GM23338 (cell line): ENCODE measurements around the gene SCLT1. TPM values are rescaled to one million over a fixed set of nuclear protein-coding genes. Genes with fewer than 3 reads are reported as not detected.

Experiments used
- ATAC-seq: fragments of 200-7000 bp; cut with Tn5 transposase; 3 replicates; pipeline ENCODE4 v1.9.1; 2020
- DNase-seq: peaks from one replicate; pipeline ENCODE4 v3.0.0-alpha.2; 2015; ENCODE audit warnings: low spot score
- H2AFZ ChIP-seq: fragments of 200-600 bp; sonication (generic); 2 replicates; pipeline ENCODE4 v1.8.0; 2016; ENCODE audit warnings: antibody characterized with exemption, mild to moderate bottlenecking, moderate library complexity
- H3F3A ChIP-seq: fragments of 200-600 bp; sonication (generic); replicated peaks from 2 replicates; pipeline ENCODE4 v1.8.0; 2017; ENCODE audit warnings: antibody characterized with exemption, mixed run types, low read depth
- H3K27ac ChIP-seq: fragments of 200-600 bp; sonication (generic); 2 replicates; pipeline ENCODE4 v1.6.1; 2016; ENCODE audit warnings: low read depth
- H3K27me3 ChIP-seq: fragments of 200-600 bp; sonication (generic); 2 replicates; pipeline ENCODE4 v1.8.0; 2016; ENCODE audit warnings: mild to moderate bottlenecking, mixed run types, moderate library complexity; ENCODE audit not compliant: insufficient read depth
- H3K36me3 ChIP-seq: fragments of 200-600 bp; sonication (generic); 2 replicates; pipeline ENCODE4 v1.8.0; 2016; ENCODE audit warnings: mild to moderate bottlenecking; ENCODE audit not compliant: insufficient read depth
- H3K4me1 ChIP-seq: fragments of 200-600 bp; sonication (generic); 2 replicates; pipeline ENCODE4 v1.8.0; 2016; ENCODE audit warnings: mild to moderate bottlenecking, moderate library complexity; ENCODE audit not compliant: insufficient read depth
- H3K4me2 ChIP-seq: fragments of 200-600 bp; sonication (generic); 2 replicates; pipeline ENCODE4 v1.7.1; 2017; ENCODE audit warnings: mixed run types
- H3K4me3 ChIP-seq: fragments of 200-600 bp; sonication (generic); 2 replicates; pipeline ENCODE4 v1.6.1; 2016; ENCODE audit warnings: mixed run types
- H3K79me2 ChIP-seq: fragments of 200-600 bp; sonication (generic); replicated peaks from 2 replicates; pipeline ENCODE4 v1.8.0; 2017; ENCODE audit warnings: mild to moderate bottlenecking; ENCODE audit not compliant: insufficient read depth
- H3K9me2 ChIP-seq: fragments of 200-600 bp; sonication (generic); 2 replicates; pipeline ENCODE4 v1.8.0; 2017; ENCODE audit not compliant: insufficient read depth
- H4K20me1 ChIP-seq: fragments of 200-600 bp; sonication (generic); replicated peaks from 2 replicates; pipeline ENCODE4 v1.8.0; 2017; ENCODE audit warnings: mild to moderate bottlenecking; ENCODE audit not compliant: insufficient read depth
- H3K27ac Mint-ChIP-seq: 2 replicates; pipeline ENCODE4 v1.8.0; 2020; ENCODE audit warnings: inconsistent platforms, mild to moderate bottlenecking, moderate library complexity, mixed read lengths
- H3K27me3 Mint-ChIP-seq: 3 replicates; pipeline ENCODE4 v1.8.0; 2022; ENCODE audit warnings: low read depth, mild to moderate bottlenecking, moderate library complexity, mixed read lengths, inconsistent platforms; ENCODE audit not compliant: insufficient read depth, poor library complexity
- H3K36me3 Mint-ChIP-seq: 3 replicates; pipeline ENCODE4 v1.8.0; 2021; ENCODE audit warnings: low read depth, mild to moderate bottlenecking, inconsistent platforms, moderate library complexity, mixed read lengths
- H3K4me1 Mint-ChIP-seq: 3 replicates; pipeline ENCODE4 v1.8.0; 2020; ENCODE audit warnings: mild to moderate bottlenecking, inconsistent platforms, mixed read lengths
- H3K4me3 Mint-ChIP-seq: 3 replicates; pipeline ENCODE4 v1.8.0; 2021; ENCODE audit warnings: moderate library complexity, mild to moderate bottlenecking, inconsistent platforms, mixed read lengths
- H3K9me3 Mint-ChIP-seq: 3 replicates; pipeline ENCODE4 v1.8.0; 2020; ENCODE audit warnings: moderate library complexity, mild to moderate bottlenecking, inconsistent platforms, mixed read lengths
- CREB1 ChIP-seq: fragments of 250-450 bp; sonication (Bioruptor Pico); IDR thresholded peaks from 2 replicates; pipeline ENCODE4 v1.5.0; 2020; ENCODE audit warnings: low read depth, mild to moderate bottlenecking, moderate library complexity
- CTCF ChIP-seq, 2 experiments: fragments of 200-600 bp in 1 of 2; sonication (generic) in 1 of 2; conservative IDR thresholded peaks; 2 replicates each; pipeline versions ENCODE4 v1.5.1 to v1.6.1; 2016 to 2017; ENCODE audit warnings: antibody characterized with exemption in 2 of 2, low read depth in 2 of 2, mild to moderate bottlenecking in 2 of 2, moderate library complexity in 1 of 2
- ETS1 ChIP-seq: IDR thresholded peaks from 2 replicates; pipeline ENCODE4 v1.6.1; 2016; ENCODE audit warnings: antibody characterized with exemption
- EZH2 ChIP-seq: fragments of 200-600 bp; sonication (generic); IDR thresholded peaks from one replicate; pipeline ENCODE4 v1.8.0; 2017; ENCODE audit warnings: antibody characterized with exemption, mild to moderate bottlenecking, low read depth; ENCODE audit not compliant: unreplicated experiment
- EZH2phosphoT487 ChIP-seq: fragments of 200-600 bp; sonication (generic); IDR thresholded peaks from one replicate; pipeline ENCODE4 v1.8.1; 2018; ENCODE audit warnings: antibody characterized with exemption; ENCODE audit not compliant: unreplicated experiment
- JUNB ChIP-seq: IDR thresholded peaks from one replicate; pipeline ENCODE4 v1.6.1; 2016; ENCODE audit warnings: antibody characterized with exemption; ENCODE audit not compliant: unreplicated experiment
- NANOG ChIP-seq: IDR thresholded peaks from 2 replicates; pipeline ENCODE4 v1.6.1; 2016; ENCODE audit warnings: antibody characterized with exemption, borderline replicate concordance
- POLR2AphosphoS5 ChIP-seq: IDR thresholded peaks from 2 replicates; pipeline ENCODE4 v1.6.1; 2016; ENCODE audit warnings: antibody characterized with exemption, low read depth
- REST ChIP-seq: IDR thresholded peaks from one replicate; pipeline ENCODE4 v1.6.1; 2018; ENCODE audit warnings: antibody characterized with exemption; ENCODE audit not compliant: unreplicated experiment
- STAT1 ChIP-seq: IDR thresholded peaks from one replicate; pipeline ENCODE4 v1.6.1; 2016; ENCODE audit warnings: antibody characterized with exemption; ENCODE audit not compliant: unreplicated experiment
- ZNF114 ChIP-seq: fragments of 250-450 bp; sonication (Bioruptor Pico); IDR thresholded peaks from 2 replicates; pipeline ENCODE4 v1.5.0; 2020; ENCODE audit warnings: mild to moderate bottlenecking, moderate library complexity
- ZNF331 ChIP-seq: fragments of 250-450 bp; sonication (Bioruptor Pico); IDR thresholded peaks from 2 replicates; pipeline ENCODE4 v1.5.0; 2020; ENCODE audit warnings: low read depth, mild to moderate bottlenecking, moderate library complexity
- ZNF462 ChIP-seq: fragments of 250-450 bp; sonication (Bioruptor Pico); IDR thresholded peaks from 2 replicates; pipeline ENCODE4 v1.5.0; 2020; ENCODE audit warnings: mild to moderate bottlenecking, moderate library complexity
- polyA plus RNA-seq: library from polyadenylated mRNA; unstranded; fragments of >200 nt; fragmentation: Nextera tagmentation; extraction: Ambion mirVana; gene quantifications from 2 replicates; pipeline ENCODE4 v1.2.1, GENCODE V29; 2016
- total RNA-seq: library from RNA; depleted of rRNA; stranded (reverse); fragments of >200 nt; shearing (Covaris generic); gene quantifications from 2 replicates; pipeline ENCODE4 v1.2.3, GENCODE V29; 2014

Gene SCLT1
- total and polyA plus RNA-seq, 2 experiments from 2014 or later: 18.5 to 18.9 TPM

GRCh38 chr4:128951316-128951715 is 142.0 kb downstream of the SCLT1 start:
- no peaks in the 10 kb centered on the region for H3K79me2 ChIP-seq
- H2AFZ ChIP-seq: no peak overlapping the region
- H3K27ac Mint-ChIP-seq: no peak overlapping the region
- H3K9me3 Mint-ChIP-seq: no peaks in the 10 kb centered on the region
- no peak overlapping the region for H3K4me3 ChIP-seq
- H3K4me1 ChIP-seq: no peaks in the 10 kb centered on the region
- no peak for DNase-seq
- H3K27me3 ChIP-seq: no peaks in the 10 kb centered on the region
- no peak for ATAC-seq
- H4K20me1 ChIP-seq: no peaks in the 10 kb centered on the region
- H3F3A ChIP-seq: no peaks in the 10 kb centered on the region
- H3K4me2 ChIP-seq: no peak overlapping the region
- H3K36me3 ChIP-seq: no peaks in the 10 kb centered on the region
- TF ChIP-seq EZH2phosphoT487: no peak
- no peak for TF ChIP-seq EZH2
- TF ChIP-seq POLR2AphosphoS5: no peak
- no peak for TF ChIP-seq REST
- TF ChIP-seq NANOG: no peak
- no peak for TF ChIP-seq ZNF331 (CRISPR knock-in tag)
- TF ChIP-seq ZNF462 (CRISPR knock-in tag): no peak
- no peak for TF ChIP-seq CREB1 (CRISPR knock-in tag)
- no peak for TF ChIP-seq ETS1
- no peak for TF ChIP-seq CTCF (conservative IDR thresholded peaks at IDR 0.05; ENCODE audit: low read depth in 2 of 2)
- no peak for TF ChIP-seq ZNF114 (CRISPR knock-in tag)
- no peak for TF ChIP-seq JUNB
- no peak for TF ChIP-seq STAT1
- H3K27ac ChIP-seq: no peak overlapping the region
- no peaks in the 10 kb centered on the region for H3K9me2 ChIP-seq
- no peaks in the 10 kb centered on the region for H3K27me3 Mint-ChIP-seq
- no peak overlapping the region for H3K4me3 Mint-ChIP-seq
- no peaks in the 10 kb centered on the region for H3K4me1 Mint-ChIP-seq
- no peaks in the 10 kb centered on the region for H3K36me3 Mint-ChIP-seq
